Measurements from ENCODE around the gene ZNF423.

Gene ZNF423

GRCh38 chr16:49467540-49468372, 388.2 kb downstream of the ZNF423 start:
- in situ Hi-C loops (cut with MboI; ENCODE audit: low sequenced_read_pairs): no loop called here

- in situ Hi-C loops (cut with MboI; ENCODE audit: low sequenced_read_pairs): no loop called here
Measured at GRCh38 chr16:49466881-49467280, 389.0 kb downstream of the ZNF423 start.

DNA sequence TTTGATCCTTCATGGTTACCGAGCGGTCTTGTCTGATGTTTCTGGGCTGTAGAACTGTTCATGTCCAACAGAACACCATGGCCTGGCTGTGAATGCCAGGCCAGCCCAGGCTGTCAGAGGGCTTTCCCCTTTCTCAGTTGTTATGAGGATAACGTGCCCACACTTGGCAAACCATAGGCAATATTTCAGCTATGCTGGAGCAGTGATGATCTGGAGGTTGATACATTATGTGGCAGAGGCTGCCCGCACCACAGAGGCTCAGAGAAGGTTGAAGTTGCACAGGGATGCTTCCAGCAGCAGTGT, 389.4 kb downstream of the ZNF423 start:
- in situ Hi-C loops (cut with MboI; ENCODE audit: low sequenced_read_pairs): no loop called here

- in situ Hi-C loops (cut with MboI; ENCODE audit: low sequenced_read_pairs): no loop called here
Measured at GRCh38 chr16:49465661-49466528, 390.0 kb downstream of the ZNF423 start.

DNA sequence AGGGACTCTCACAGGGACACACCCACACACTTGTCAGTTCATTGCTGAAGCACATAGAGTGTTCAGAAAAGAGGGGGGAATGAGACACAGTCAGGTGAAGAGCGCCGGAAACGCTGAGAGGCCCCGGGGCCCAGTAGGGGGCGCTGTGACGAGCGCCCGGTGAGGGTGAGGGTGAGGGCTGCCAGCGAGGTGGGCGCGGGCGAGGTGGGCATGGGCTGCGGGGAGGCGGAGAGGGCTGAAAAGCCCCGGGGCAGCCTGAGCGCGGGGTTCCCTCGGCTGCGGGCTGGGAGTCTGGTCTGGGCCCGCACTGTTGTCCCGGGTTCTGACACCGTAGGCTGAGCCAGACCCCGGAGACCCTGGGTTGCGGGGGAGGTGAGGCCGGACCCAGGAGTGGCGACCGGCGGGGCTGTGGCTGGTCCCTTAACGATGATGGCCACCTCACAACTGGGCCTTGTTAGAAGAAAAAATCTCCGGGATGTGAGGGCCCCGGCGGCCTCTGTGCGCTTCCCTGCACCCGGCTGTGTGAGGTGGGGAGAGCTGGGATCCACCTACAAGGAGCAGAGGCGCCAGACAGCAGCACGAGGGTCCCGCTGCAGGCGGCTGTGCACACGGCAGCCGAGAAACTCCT, 390.9 kb downstream of the ZNF423 start:
- in situ Hi-C loops (cut with MboI; ENCODE audit: low sequenced_read_pairs): no loop called here

DNA sequence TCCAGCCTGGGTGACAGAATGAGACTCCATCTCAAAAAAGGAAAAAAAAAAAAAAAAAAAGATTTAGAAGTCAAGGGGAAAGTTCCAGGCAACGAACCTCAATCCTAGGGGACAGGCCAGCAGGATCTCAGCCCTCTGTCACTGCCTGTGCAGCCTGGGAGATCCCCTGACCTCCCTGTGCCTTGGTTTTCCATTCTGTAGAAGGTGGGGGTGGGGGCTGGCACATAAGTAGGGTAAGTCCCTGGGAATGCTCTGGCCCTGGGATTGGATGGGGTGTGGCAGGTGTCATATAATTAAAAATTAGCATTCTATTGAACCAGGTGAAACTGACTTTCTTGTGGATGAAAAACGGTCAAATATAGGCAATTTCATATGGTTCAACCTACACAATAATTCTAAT, 391.8 kb downstream of the ZNF423 start:
- in situ Hi-C loops (cut with MboI; ENCODE audit: low sequenced_read_pairs): no loop called here

DNA sequence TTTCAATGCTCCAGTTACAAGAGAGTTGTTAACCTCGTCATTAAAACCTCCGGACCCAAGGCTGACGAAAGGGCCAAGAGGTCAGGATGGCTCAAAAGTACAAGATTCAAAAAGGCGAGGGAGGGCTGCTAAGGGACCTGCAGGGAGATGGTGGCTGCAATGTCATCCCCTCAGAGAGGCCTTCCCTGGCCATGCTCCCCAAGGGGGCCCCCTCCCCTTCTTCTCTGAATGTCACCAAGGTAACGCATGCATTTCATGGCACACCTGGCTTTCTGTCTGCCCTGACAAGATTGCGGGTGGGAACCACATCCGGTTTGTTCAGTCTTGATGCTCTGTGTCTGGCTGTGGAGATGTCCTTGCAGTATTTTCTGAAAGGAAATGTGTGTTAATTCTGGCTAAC, 392.4 kb downstream of the ZNF423 start:
- in situ Hi-C loops (cut with MboI; ENCODE audit: low sequenced_read_pairs): no loop called here

DNA sequence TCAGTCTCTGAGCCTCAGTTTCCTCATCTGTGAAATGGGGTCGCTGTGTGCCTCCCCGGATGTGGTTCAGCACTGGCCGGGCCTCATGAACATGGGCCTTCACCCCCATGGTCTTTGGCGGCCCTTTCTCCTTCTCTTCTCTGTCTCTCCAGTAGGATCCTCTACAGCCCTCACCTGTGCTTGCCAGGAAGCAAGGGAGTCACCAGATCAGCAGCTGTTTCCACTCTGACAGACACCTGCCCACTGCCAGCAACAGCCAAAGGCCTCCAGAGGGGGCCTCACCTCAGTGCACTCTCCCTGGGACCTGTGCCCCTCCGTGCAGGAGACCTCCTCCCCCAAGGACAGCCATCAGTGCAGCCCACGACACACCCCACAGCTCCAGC, 392.9 kb downstream of the ZNF423 start:
- in situ Hi-C loops (cut with MboI; ENCODE audit: low sequenced_read_pairs): no loop called here

DNA sequence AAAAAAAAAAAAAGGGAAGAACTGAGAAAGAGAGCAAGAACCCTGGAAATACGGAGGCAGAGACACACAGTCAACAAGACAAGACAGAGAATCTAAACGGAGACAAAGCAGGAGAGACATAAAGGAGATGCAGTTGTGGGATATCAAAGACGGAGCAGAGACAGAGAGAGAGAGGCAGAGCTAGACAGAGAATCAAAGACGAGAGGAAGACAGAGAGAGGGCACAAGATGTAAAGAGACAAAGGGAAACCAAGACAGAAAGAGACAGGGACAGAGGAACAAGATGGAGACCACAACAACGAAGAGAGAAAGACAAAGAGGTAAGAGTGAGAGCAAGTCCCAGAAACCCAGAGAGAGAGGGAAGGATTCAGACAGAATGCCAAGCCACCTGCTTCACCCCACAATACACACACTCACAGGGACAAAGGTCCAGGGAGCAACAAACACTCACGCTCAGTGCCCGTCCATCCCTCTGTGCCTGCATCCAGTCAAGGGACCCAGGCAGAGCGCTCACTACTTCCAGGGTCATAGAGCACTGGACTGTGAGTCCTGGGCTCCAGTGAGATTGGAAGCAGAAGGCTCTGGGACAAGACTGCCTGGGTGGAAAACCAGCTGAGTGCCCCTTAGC, 393.4 kb downstream of the ZNF423 start:
- in situ Hi-C loops (cut with MboI; ENCODE audit: low sequenced_read_pairs): no loop called here

DNA sequence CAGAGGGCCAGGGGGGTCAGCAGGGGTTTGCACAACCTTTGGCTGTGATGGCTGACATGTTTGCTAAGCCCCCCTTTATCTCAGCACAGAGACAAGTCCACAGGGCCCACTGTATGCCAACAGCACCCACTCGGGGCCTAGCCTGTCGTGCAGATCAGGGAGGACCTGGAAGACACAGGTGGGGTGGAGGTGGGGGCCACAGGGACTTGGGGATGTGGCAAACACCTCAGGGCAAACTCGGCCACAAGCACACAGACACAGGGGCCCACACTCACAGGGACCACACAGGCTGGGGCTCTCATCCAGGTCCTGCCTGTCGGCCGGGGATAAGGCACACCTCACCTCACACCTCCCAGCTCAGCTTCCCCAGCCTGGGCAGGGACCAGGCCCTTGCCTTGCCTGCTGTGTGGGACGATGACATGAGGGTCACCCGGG, 394.4 kb downstream of the ZNF423 start:
- in situ Hi-C loops (cut with MboI; ENCODE audit: low sequenced_read_pairs): no loop called here

DNA sequence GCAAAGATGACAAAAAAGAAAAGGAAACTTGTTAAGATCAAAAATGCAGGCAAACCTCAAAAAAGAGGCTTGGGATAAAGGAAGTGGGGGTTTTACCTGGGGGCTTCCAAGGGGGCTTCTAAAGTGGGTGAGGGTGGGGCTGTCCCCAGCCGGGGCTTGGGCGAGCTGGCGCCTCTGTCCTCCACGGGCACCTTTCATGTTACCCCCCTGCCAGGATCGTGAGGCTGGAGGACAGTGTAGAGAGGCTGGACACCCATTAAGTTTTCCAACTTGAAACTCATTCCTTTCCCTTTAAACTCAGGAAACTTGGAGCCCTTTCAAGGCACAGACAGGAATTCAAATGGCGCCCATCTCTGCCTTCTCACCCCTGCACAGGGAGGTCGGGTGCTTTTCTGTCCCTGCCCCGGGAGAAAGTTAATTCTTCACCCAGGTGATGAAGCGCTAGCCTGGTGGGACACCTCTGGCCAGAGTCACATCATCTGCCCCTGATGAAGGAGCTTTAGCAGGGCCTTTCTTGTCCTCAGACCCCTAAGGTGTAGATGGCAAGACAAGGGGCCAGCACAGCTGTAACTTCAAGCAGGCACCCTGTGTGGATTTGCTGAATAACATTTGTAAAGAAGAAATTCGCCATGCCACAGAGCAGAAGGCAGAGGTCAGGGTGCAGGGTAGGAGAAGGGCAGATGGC, 395.0 kb downstream of the ZNF423 start:
- in situ Hi-C loops (cut with MboI; ENCODE audit: low sequenced_read_pairs): no loop called here

GRCh38 chr16:49459953-49460735, 395.8 kb downstream of the ZNF423 start:
- in situ Hi-C loops (cut with MboI; ENCODE audit: low sequenced_read_pairs): no loop called here

DNA sequence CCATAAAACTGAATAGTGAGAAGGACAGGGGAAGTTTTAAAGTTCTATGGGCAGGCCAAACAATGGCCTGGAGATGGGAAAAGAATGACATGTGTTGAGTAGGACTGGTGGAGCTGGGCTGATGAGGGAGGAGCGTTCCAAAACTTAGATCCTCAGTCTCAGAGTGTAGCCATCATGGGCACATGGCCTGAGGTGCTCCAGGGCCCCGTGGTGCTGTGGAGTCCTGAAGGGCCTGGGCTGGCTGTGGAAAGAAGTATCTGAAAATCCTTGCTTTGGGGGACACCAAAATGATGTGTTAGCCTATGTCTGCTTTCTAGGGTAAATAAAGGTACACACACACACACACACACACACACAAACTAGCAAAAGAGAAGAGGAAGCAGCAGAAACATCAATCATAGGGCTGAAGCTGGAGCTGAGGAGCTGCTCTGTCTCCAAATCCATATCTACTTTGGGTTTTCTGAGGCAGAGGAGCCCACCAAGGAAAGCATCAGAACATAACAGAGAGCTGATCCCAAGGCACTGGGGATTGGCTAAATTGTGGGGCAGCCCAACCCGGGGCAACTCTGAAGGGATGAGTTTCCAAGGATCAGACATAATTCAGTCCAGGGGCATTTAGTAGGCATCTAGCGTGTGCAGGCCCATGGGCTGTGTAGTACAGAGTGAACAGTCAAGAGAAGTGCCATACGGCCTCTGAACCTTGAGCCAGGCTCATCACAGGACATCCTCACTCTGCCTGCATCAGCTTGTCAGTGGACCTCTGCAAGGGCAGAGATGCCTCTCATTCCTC, 397.1 kb downstream of the ZNF423 start:
- in situ Hi-C loops (cut with MboI; ENCODE audit: low sequenced_read_pairs): no loop called here

- in situ Hi-C loops (cut with MboI; ENCODE audit: low sequenced_read_pairs): no loop called here
Measured at GRCh38 chr16:49458243-49458642, 397.7 kb downstream of the ZNF423 start.

DNA sequence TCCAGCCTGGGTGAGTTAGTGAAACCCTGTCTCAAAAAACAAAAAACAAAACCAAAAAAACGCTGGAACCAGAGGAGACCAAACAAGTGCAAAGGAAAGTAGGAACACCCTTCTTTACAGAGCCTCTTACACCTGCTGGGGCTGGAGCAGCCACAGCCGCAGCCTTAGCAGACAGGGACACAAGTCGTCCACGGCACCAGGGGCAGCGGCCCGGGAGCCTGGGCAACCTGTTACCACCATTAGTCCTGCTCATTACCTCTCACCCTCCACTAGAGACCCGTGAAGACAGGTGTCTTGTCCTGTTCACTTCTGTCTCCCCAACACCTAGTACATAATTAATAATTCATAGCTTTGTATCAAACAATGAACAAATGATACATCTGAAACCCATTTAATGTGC, 398.7 kb downstream of the ZNF423 start:
- in situ Hi-C loops (cut with MboI; ENCODE audit: low sequenced_read_pairs): no loop called here

- in situ Hi-C loops (cut with MboI; ENCODE audit: low sequenced_read_pairs): no loop called here
Measured at GRCh38 chr16:49456763-49457162, 399.1 kb downstream of the ZNF423 start.

GRCh38 chr16:49455991-49456745, 399.7 kb downstream of the ZNF423 start:
- in situ Hi-C loops (cut with MboI; ENCODE audit: low sequenced_read_pairs): no loop called here

DNA sequence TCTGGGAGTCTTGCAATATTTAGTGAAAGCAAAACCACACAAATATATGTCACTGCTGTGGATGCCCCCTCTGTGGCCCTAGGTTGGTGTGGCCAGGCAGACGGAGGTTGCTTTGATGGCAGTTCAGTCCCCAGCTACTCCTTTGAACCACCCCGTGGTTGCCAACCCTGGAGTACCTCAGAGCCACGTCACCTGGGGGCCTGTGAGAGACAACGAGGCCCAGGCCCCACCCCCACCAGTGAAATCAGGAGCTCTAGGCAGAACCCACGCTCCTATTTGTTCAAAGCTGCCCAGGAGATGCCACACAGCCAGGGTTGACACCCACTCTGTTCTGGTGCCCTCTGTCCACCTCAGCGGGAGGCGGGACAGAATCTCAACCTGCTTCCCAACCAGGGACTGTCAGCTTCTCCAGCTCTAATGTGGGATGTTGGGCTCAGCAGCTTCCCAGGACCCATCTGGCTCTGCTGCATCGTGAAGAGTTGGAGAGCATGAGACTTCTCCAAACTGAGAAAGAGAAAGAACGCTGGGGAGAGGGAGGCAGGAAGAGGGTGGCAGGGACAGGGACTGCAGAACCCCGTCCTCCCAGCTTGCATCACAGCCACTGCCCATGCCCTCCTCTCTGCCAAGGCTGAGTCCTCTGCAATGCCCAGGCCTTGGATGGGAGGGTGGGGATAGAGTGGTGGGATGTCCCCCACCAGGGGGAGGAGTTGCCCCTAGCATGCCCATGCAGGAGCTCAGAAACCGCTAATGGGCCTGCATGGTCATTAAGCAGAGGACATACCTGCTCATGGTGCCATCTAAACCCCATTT, 400.5 kb downstream of the ZNF423 start:
- in situ Hi-C loops (cut with MboI; ENCODE audit: low sequenced_read_pairs): no loop called here
